HepG2 (cell line): ENCODE data around the gene NEK3. TPM values are rescaled to one million over a fixed set of nuclear protein-coding genes. Genes with fewer than 3 reads are reported as not detected.

Source experiments
- ATF3 ChIP-seq: sonication (generic); formaldehyde crosslinking; IDR thresholded peaks from 2 replicates; pipeline ENCODE4 v1.4.0; 2020; ENCODE audit warnings: missing genetic modification reagents
- CEBPB ChIP-seq: IDR thresholded peaks from 2 replicates; pipeline ENCODE4 v1.6.1; 2011; ENCODE audit warnings: low read depth, low read length, improper control_type of control experiment, borderline replicate concordance
- CTCF ChIP-seq: sonication (generic); formaldehyde crosslinking; IDR thresholded peaks from 2 replicates; pipeline ENCODE4 v1.5.0; 2020; ENCODE audit warnings: mild to moderate bottlenecking, missing genetic modification reagents, moderate library complexity
- FOXA1 ChIP-seq, 2 experiments: fragments of 450-650 bp in 1 of 2; sonication (generic) in 1 of 2; formaldehyde crosslinking in 1 of 2; IDR thresholded peaks; 2 replicates each; pipeline versions ENCODE4 v1.4.0 to v1.6.1; 2016 to 2020; ENCODE audit warnings: missing genetic modification reagents in 1 of 2
- LCORL ChIP-seq, 2 experiments: fragments of 450-650 bp in 1 of 2; sonication (generic) in 1 of 2; formaldehyde crosslinking in 1 of 2; IDR thresholded peaks; 2 replicates each; pipeline versions ENCODE4 v1.5.0 to v1.6.1; 2017 to 2020; ENCODE audit warnings: antibody characterized with exemption in 1 of 2, missing genetic modification reagents in 1 of 2
- MED1 ChIP-seq: sonication (generic); formaldehyde crosslinking; IDR thresholded peaks from 2 replicates; pipeline ENCODE4 v1.4.0; 2020; ENCODE audit warnings: missing genetic modification reagents
- SNAPC4 ChIP-seq: sonication (generic); formaldehyde crosslinking; IDR thresholded peaks from 2 replicates; pipeline ENCODE4 v1.4.0; 2020; ENCODE audit warnings: mild to moderate bottlenecking, missing genetic modification reagents
- THAP9 ChIP-seq: sonication (generic); formaldehyde crosslinking; IDR thresholded peaks from 2 replicates; pipeline ENCODE4; 2020; ENCODE audit warnings: missing genetic modification reagents, mild to moderate bottlenecking, borderline replicate concordance
- TMF1 ChIP-seq: sonication (generic); formaldehyde crosslinking; IDR thresholded peaks from 2 replicates; pipeline ENCODE4 v1.8.1; 2022; ENCODE audit warnings: low read depth, missing genetic modification reagents
- YEATS4 ChIP-seq: sonication (generic); formaldehyde crosslinking; IDR thresholded peaks from 2 replicates; pipeline ENCODE4 v1.4.0; 2020; ENCODE audit warnings: missing genetic modification reagents, borderline replicate concordance
- ZNF274 ChIP-seq: sonication (generic); formaldehyde crosslinking; IDR thresholded peaks from 2 replicates; pipeline ENCODE4 v1.5.1; 2020; ENCODE audit warnings: mild to moderate bottlenecking, missing genetic modification reagents
- ZNF7 ChIP-seq: IDR thresholded peaks from 2 replicates; pipeline ENCODE4 v1.6.1; 2016; ENCODE audit warnings: missing biosample characterization, missing genetic modification reagents
- ZNF713 ChIP-seq: sonication (generic); formaldehyde crosslinking; IDR thresholded peaks from 2 replicates; pipeline ENCODE4 v1.4.0; 2020; ENCODE audit warnings: mild to moderate bottlenecking, missing genetic modification reagents
- polyA plus RNA-seq, 8 experiments: library from polyadenylated mRNA; depleted of rRNA in 3 of 8; stranded (reverse) in 7 of 8; unstranded in 1 of 8; fragments of >200 nt; fragmentation: Illumina TruSeq in 4 of 8; extraction: Trizol in 4 of 8; gene quantifications; 2 replicates each; pipeline versions ENCODE4 v1.2.1 to v1.2.3, GENCODE V29; 2011 to 2016; ENCODE audit warnings: low read depth in 4 of 8, missing spikeins in 1 of 8, mixed read lengths in 1 of 8; ENCODE audit not compliant: insufficient read depth in 1 of 8
- total RNA-seq, 5 experiments: library from RNA; depleted of rRNA; stranded (reverse); fragments of >200 nt; fragmentation: Illumina TruSeq; extraction: Trizol; gene quantifications; 2 replicates each; pipeline ENCODE4 v1.2.3, GENCODE V29; 2016; ENCODE audit warnings: low read depth in 1 of 5
- TF ChIP-seq, protein P1 (sequence below): sonication (generic); formaldehyde crosslinking; IDR thresholded peaks from 2 replicates; pipeline ENCODE4 v1.5.0; 2020; ENCODE audit warnings: missing genetic modification reagents
- TF ChIP-seq, protein P2 (sequence below): IDR thresholded peaks from 2 replicates; pipeline ENCODE4 v1.6.1; 2016; ENCODE audit warnings: mild to moderate bottlenecking

The NEK3 gene
- total and polyA plus RNA-seq, 2 of the 13 experiments (the other 11 are each of a cell fraction or from before 2014, with no cell fraction given) = 36.7 to 68.2 TPM

DNA sequence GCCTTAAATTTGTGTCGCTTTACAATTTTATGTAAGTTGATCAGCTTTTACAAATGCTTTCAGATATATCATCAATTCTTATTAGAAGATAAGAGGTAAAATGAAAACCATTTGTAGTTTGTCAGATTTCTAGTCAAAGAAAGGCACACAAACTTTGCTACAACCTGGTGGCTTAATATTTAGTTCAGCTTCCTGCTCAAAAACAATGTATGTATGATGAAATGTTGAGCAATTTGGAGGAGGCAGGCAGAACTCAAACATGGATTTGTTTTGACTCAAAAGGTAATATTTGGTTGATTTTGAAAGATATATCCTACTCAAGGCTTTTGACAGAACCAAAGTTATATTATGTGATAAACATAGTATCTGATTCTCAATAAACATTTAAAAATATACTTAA is 54.8 kb downstream of the NEK3 start (continued):
- TF ChIP-seq SNAPC4 (CRISPR knock-in tag) (no peak), ZNF713 (CRISPR knock-in tag) (no peak), CEBPB (peak; percentile 96), LCORL (IDR thresholded peaks at IDR 0.05) (no peak), LCORL (CRISPR knock-in tag; IDR thresholded peaks at IDR 0.05) (peak; percentile 45; the same call in 1 of the 2 replicates), MED1 (CRISPR knock-in tag) (peak; percentile 58), FOXA1 (IDR thresholded peaks at IDR 0.05) (no peak), FOXA1 (CRISPR knock-in tag; IDR thresholded peaks at IDR 0.05) (peak; percentile 19; the same call in 1 of the 2 replicates), ATF3 (CRISPR knock-in tag) (peak; percentile 48; the same call in 1 of the 2 replicates), TMF1 (no peak), ZNF274 (CRISPR knock-in tag) (no peak), ZNF7 (CRISPR knock-in tag) (no peak), YEATS4 (CRISPR knock-in tag) (no peak), THAP9 (CRISPR knock-in tag) (no peak), CTCF (no peak)
- TF ChIP-seq, protein P1, sequence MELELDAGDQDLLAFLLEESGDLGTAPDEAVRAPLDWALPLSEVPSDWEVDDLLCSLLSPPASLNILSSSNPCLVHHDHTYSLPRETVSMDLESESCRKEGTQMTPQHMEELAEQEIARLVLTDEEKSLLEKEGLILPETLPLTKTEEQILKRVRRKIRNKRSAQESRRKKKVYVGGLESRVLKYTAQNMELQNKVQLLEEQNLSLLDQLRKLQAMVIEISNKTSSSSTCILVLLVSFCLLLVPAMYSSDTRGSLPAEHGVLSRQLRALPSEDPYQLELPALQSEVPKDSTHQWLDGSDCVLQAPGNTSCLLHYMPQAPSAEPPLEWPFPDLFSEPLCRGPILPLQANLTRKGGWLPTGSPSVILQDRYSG (CRISPR knock-in tag) = no peak
- TF ChIP-seq, protein P2, sequence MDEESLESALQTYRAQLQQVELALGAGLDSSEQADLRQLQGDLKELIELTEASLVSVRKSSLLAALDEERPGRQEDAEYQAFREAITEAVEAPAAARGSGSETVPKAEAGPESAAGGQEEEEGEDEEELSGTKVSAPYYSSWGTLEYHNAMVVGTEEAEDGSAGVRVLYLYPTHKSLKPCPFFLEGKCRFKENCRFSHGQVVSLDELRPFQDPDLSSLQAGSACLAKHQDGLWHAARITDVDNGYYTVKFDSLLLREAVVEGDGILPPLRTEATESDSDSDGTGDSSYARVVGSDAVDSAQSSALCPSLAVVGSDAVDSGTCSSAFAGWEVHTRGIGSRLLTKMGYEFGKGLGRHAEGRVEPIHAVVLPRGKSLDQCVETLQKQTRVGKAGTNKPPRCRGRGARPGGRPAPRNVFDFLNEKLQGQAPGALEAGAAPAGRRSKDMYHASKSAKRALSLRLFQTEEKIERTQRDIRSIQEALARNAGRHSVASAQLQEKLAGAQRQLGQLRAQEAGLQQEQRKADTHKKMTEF (CRISPR knock-in tag) = peak; percentile 36; the same call in 1 of the 2 replicates
